Right renal pelvis (tissue), 4 donors: ENCODE results near the gene CAPN12. TPM values are rescaled to one million over a fixed set of nuclear protein-coding genes. Genes with fewer than 3 reads are reported as not detected.

Experiments
- DNase-seq, 4 donors: peaks; one replicate each; pipeline ENCODE4 v3.0.0-alpha.2; 2013; ENCODE audit warnings: low read depth in 4 of 4, low spot score in 3 of 4, missing footprints in 1 of 4
- polyA plus RNA-seq, 4 donors: library from polyadenylated mRNA; unstranded; fragments of 120-200 nt; gene quantifications; one replicate each; pipeline ENCODE4 v1.2.1, GENCODE V29; 2013; ENCODE audit not compliant: insufficient read length in 4 of 4

The CAPN12 gene
- polyA plus RNA-seq, 4 donors: 3.3 to 7.6 (median 6.2) TPM

DNA sequence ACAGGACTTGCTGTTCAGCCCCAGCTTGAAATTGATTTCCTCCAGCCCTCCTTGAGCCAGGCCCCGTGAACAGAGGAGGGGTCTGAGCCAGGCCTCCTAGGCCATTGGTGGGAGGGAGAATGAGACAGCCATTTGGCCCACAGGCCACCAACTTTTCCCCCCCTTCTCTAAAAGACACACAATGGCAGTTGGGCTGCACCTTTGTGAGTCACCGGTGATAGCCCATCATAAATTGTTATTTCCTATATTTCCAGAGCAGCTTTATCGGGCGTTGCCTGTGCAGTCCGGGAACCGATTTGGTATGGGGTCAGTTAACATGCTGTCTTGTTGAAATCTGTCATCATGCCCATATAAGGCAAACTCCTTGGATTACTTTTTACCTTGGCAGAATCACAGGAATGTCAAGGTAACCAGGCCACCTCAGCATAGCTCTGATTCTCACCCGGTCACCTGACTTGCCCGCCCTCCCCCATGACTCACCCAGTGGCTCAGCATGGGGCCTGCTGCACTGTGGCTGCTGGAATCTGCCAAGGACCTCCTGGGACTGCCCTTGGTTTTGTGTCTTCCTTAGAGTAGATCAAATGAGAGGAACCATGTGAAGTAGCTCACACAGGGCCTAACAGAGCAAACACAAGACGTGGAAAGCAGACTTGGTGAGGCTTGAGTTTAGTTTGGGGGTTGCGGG is 60.7 kb downstream of the CAPN12 start:
- DNase-seq: no peak

DNA sequence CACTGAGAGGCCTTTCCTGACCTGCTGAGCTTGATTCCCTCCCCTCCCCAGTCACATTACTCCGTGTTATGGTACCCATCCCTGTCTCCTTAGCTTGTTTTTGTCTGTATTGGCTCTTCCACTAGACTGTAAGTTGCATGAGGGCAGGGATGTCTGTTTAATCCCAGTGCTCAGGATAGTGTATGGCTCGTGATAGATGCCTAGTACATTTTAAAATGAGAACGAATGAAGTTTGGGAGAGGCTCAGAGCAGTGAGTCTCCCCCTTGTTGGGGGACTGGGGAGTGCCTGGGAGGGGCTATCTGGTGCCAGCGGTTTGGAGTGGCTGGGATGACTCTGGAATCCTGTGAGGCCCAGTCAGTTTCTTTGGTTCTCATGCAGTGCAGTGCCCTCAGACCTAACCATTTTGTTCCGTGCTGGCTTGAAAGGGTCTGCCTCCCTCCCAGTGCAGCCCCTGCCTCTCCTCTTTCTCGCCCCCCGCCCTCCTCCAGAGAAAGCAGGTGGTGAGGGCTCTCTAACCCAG is 61.3 kb downstream of the CAPN12 start:
- DNase-seq: no peak

DNA sequence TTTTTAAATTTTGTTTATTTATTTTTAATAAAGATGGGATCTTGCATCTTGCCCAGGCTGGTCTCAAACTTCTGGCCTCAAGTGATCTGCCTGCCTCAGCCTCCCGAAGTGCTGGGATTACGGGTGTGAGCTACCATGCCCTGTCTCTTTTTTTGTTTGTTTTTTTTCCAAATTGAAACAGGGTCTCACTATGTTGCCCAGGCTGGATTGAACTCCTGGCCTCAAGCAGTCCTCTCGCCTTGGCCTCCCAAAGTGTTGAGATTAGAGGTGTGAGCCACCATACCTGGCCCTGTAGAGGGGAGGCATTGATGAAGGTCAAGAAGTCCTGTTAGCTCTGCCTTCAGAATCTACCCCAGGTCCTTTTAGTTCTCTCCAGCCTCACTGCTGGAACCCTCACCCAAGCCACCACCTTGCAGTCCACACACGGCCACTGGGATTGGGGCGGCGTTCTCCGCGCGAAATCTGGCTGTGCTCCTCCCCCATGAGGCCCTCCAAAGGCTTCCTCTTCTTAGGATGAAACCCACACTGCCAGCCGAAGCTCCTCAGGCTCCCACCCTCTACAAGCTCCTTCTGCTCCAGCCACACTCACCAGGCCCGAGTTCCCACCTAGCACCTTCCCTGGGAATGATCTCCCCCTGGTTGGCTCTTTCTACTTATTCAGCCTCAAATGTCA is 61.9 kb downstream of the CAPN12 start:
- no peak for DNase-seq

Other genes with a start within 250 kb of the CAPN12 start
- 1 to 10 TPM; 2.5 to 4.1 (median 3.5) TPM for gene MAP4K1, start 126.5 kb downstream of the CAPN12 start, polyA plus RNA-seq
- gene EIF3K, start 125.3 kb downstream of the CAPN12 start, polyA plus RNA-seq: 100 to 1,000 TPM; 307 to 353 (median 328) TPM
- gene ACTN4, start 96.8 kb downstream of the CAPN12 start, polyA plus RNA-seq: 100 to 1,000 TPM; 664 to 751 (median 665) TPM
- 1 to 10 TPM in 1 of 4 donors, under 1 TPM in 3; 0.29 to 1.2 (median 0.71) TPM for gene LGALS7, start 29.0 kb upstream of the CAPN12 start, polyA plus RNA-seq
- gene LGALS7B, start 44.7 kb upstream of the CAPN12 start, polyA plus RNA-seq: 1 to 10 TPM in 2 of 4 donors, under 1 TPM in 1, not detected in 1; 0.80 to 2.6 (median 2.1) TPM
- 1 to 10 TPM; 1.1 to 2.1 (median 1.5) TPM for gene LGALS4, start 68.5 kb upstream of the CAPN12 start, polyA plus RNA-seq
- 100 to 1,000 TPM; 136 to 179 (median 139) TPM for gene ECH1, start 87.3 kb upstream of the CAPN12 start, polyA plus RNA-seq
- 100 to 1,000 TPM; 471 to 524 (median 503) TPM for gene HNRNPL, start 105.5 kb upstream of the CAPN12 start, polyA plus RNA-seq
- 1 to 10 TPM; 7.5 to 9.9 (median 8.9) TPM for gene RINL, start 133.8 kb upstream of the CAPN12 start, polyA plus RNA-seq
- gene SIRT2, start 155.1 kb upstream of the CAPN12 start, polyA plus RNA-seq: 10 to 100 TPM; 42.0 to 46.0 (median 43.1) TPM
- gene NFKBIB, start 155.5 kb upstream of the CAPN12 start, polyA plus RNA-seq: 10 to 100 TPM in 1 of 4 donors, 1 to 10 TPM in 3; 8.1 to 11.6 (median 8.8) TPM
- under 1 TPM; 0.38 to 0.65 (median 0.55) TPM for gene CCER2, start 167.7 kb upstream of the CAPN12 start, polyA plus RNA-seq
- 10 to 100 TPM; 35.3 to 52.0 (median 41.6) TPM for gene SARS2, start 186.3 kb upstream of the CAPN12 start, polyA plus RNA-seq
- 10 to 100 TPM; 19.8 to 31.7 (median 23.5) TPM for gene MRPS12, start 186.5 kb upstream of the CAPN12 start, polyA plus RNA-seq
- gene FBXO17, start 231.3 kb upstream of the CAPN12 start, polyA plus RNA-seq: 10 to 100 TPM; 60.5 to 76.1 (median 65.7) TPM